HepG2 (cell line): ENCODE data around the gene MLLT11. TPM values are rescaled to one million over a fixed set of nuclear protein-coding genes. Genes with fewer than 3 reads are reported as not detected.

Experiments used
- ATAC-seq: fragments of 200-7000 bp; cut with Tn5 transposase; 3 replicates; pipeline ENCODE4 v1.9.1; 2020; ENCODE audit warnings: mild to moderate bottlenecking, moderate library complexity
- BruUV-seq: library from RNA; stranded (reverse); fragments of 400-500 nt; replicated peaks from 2 replicates; lab custom pipeline; 2021; lab: Mats Ljungman, UMichigan
- CTCF ChIA-PET: fragments of 300-600 bp; formaldehyde crosslinking; extraction: SDS; loops from one replicate; lab custom pipeline; 2021; ENCODE audit warnings: low total read pairs, inconsistent platforms, low intra/inter-chr PET ratio; lab: Yijun Ruan, JAX
- POLR2A ChIA-PET: fragments of 350-600 bp; sonication (Branson Sonifier 250); formaldehyde crosslinking; loops from one replicate; lab custom pipeline; 2020; ENCODE audit warnings: antibody characterized with exemption, inconsistent platforms; lab: Yijun Ruan, JAX
- DNase-seq: peaks from one replicate; pipeline ENCODE4 v3.0.0-alpha.2; 2015; ENCODE audit warnings: low spot score
- FAIRE-seq: peaks from 3 replicates; lab custom pipeline; 2011; peaks lifted over from hg19 to GRCh38; lab: Jason Lieb, UNC
- H2AFZ ChIP-seq: one replicate; pipeline ENCODE4 v1.6.1; 2011; ENCODE audit warnings: low read length, inconsistent platforms
- H3K27ac ChIP-seq: fragments of 300-600 bp; 3 replicates; pipeline ENCODE4 v1.8.0; 2011; ENCODE audit warnings: mixed run types, mild to moderate bottlenecking, mixed read lengths, low read length, inconsistent platforms; ENCODE audit not compliant: insufficient read depth; ENCODE audit errors: extremely low read length
- H3K27me3 ChIP-seq, 2 experiments: fragments of 200-600 bp in 1 of 2; 2 replicates in 1 of 2; 3 replicates in 1 of 2; pipeline versions ENCODE4 v1.6.0 to v1.8.0; 2011; ENCODE audit warnings: low read length in 2 of 2, mild to moderate bottlenecking in 2 of 2, moderate library complexity in 2 of 2, inconsistent platforms in 1 of 2; ENCODE audit not compliant: insufficient read depth in 2 of 2, control insufficient read depth in 1 of 2
- H3K36me3 ChIP-seq, 2 experiments: fragments of 200-600 bp in 1 of 2; replicated peaks in 1 of 2; 2 replicates in 1 of 2; 3 replicates in 1 of 2; pipeline versions ENCODE4 v1.5.1 to v1.8.0; 2011; ENCODE audit warnings: low read length in 2 of 2, inconsistent platforms in 1 of 2; ENCODE audit not compliant: insufficient read depth in 2 of 2, control insufficient read depth in 1 of 2
- H3K4me1 ChIP-seq: 2 replicates; pipeline ENCODE4 v1.5.1; 2012; ENCODE audit warnings: low read length, inconsistent platforms; ENCODE audit not compliant: insufficient read depth
- H3K4me2 ChIP-seq: 2 replicates; pipeline ENCODE4 v1.6.0; 2011; ENCODE audit warnings: low read depth, low read length, inconsistent platforms
- H3K4me3 ChIP-seq, 3 experiments: fragments of 200-600 bp in 1 of 3; sonication (generic), shearing (Covaris generic) in 1 of 3; replicated peaks in 1 of 3; 2 replicates each; pipeline ENCODE4 v1.5.1; 2011 to 2016; ENCODE audit warnings: low read length in 3 of 3, inconsistent platforms in 2 of 3, low read depth in 2 of 3, mild to moderate bottlenecking in 2 of 3, control low read depth in 1 of 3, mixed read lengths in 1 of 3; ENCODE audit not compliant: insufficient read depth in 1 of 3
- H3K79me2 ChIP-seq: one replicate; pipeline ENCODE4 v1.6.1; 2011; ENCODE audit warnings: low read length, inconsistent platforms; ENCODE audit not compliant: insufficient read depth
- H3K9ac ChIP-seq: 2 replicates; pipeline ENCODE4 v1.6.0; 2011; ENCODE audit warnings: mild to moderate bottlenecking, low read depth, low read length, inconsistent platforms; ENCODE audit not compliant: insufficient read depth
- H3K9me3 ChIP-seq: 2 replicates; pipeline ENCODE4 v1.5.1; 2012; ENCODE audit warnings: mild to moderate bottlenecking, low read length
- H4K20me1 ChIP-seq: 2 replicates; pipeline ENCODE4 v1.6.0; 2011; ENCODE audit warnings: inconsistent platforms, mild to moderate bottlenecking, low read length, moderate library complexity; ENCODE audit not compliant: insufficient read depth
- ATF4 ChIP-seq, 2 experiments: fragments of 450-650 bp in 1 of 2; sonication (generic) in 1 of 2; formaldehyde crosslinking; IDR thresholded peaks; 2 replicates each; pipeline versions ENCODE4 v1.5.0 to v1.8.0; 2020 to 2022; ENCODE audit warnings: mild to moderate bottlenecking in 1 of 2, missing genetic modification reagents in 1 of 2
- CEBPB ChIP-seq: IDR thresholded peaks from 2 replicates; pipeline ENCODE4 v1.6.1; 2011; ENCODE audit warnings: low read depth, low read length, improper control_type of control experiment, borderline replicate concordance
- CEBPG ChIP-seq: IDR thresholded peaks from 2 replicates; pipeline ENCODE4 v1.6.1; 2016
- CENPT ChIP-seq: sonication (generic); formaldehyde crosslinking; IDR thresholded peaks from 2 replicates; pipeline ENCODE4 v1.8.0; 2022; ENCODE audit warnings: low read depth, mild to moderate bottlenecking, moderate library complexity, missing genetic modification reagents
- FOSL1 ChIP-seq: sonication (generic); formaldehyde crosslinking; IDR thresholded peaks from 2 replicates; pipeline ENCODE4 v1.9.0; 2021; ENCODE audit warnings: missing genetic modification reagents, borderline replicate concordance
- ZBTB21 ChIP-seq: sonication (generic); formaldehyde crosslinking; IDR thresholded peaks from 2 replicates; pipeline ENCODE4 v1.4.0; 2020; ENCODE audit warnings: missing genetic modification reagents
- ZNF343 ChIP-seq: sonication (generic); formaldehyde crosslinking; IDR thresholded peaks from 2 replicates; pipeline ENCODE4 v1.4.0; 2020; ENCODE audit warnings: mild to moderate bottlenecking, missing genetic modification reagents
- ZSCAN12 ChIP-seq: sonication (generic); formaldehyde crosslinking; IDR thresholded peaks from 2 replicates; pipeline ENCODE4 v1.9.0; 2021; ENCODE audit warnings: mild to moderate bottlenecking, missing genetic modification reagents
- WGBS: methylation state at CpG from one replicate; pipeline ENCODE4 v1.1.6; 2017; ENCODE audit warnings: low lambda C conversion rate; 5-methylcytosine and 5-hydroxymethylcytosine counted together
- in situ Hi-C: cut with HindIII; loops from 2 replicates; pipeline ENCODE4 v1.10.0; 2017; ENCODE audit warnings: low pct_unique_long_range_greater_than_20kb; ENCODE audit not compliant: extremely low pct_ligation_motif_present
- intact Hi-C: fragments of 100-400 bp; cut with micrococcal nuclease; formaldehyde crosslinking; loops from one replicate; pipeline ENCODE4 v1.10.0; 2022; ENCODE audit not compliant: unreplicated experiment
- polyA plus RNA-seq, 8 experiments: library from polyadenylated mRNA; depleted of rRNA in 3 of 8; stranded (reverse) in 7 of 8; unstranded in 1 of 8; fragments of >200 nt; fragmentation: Illumina TruSeq in 4 of 8; extraction: Trizol in 4 of 8; gene quantifications; 2 replicates each; pipeline versions ENCODE4 v1.2.1 to v1.2.3, GENCODE V29; 2011 to 2016; ENCODE audit warnings: low read depth in 4 of 8, missing spikeins in 1 of 8, mixed read lengths in 1 of 8; ENCODE audit not compliant: insufficient read depth in 1 of 8
- total RNA-seq, 5 experiments: library from RNA; depleted of rRNA; stranded (reverse); fragments of >200 nt; fragmentation: Illumina TruSeq; extraction: Trizol; gene quantifications; 2 replicates each; pipeline ENCODE4 v1.2.3, GENCODE V29; 2016; ENCODE audit warnings: low read depth in 1 of 5

The MLLT11 gene
- total and polyA plus RNA-seq, 2 of the 13 experiments (the other 11 are each of a cell fraction or from before 2014, with no cell fraction given): 0.21 to 0.22 TPM

- no peaks in the 10 kb centered on the region for H3K9me3 ChIP-seq
- H3K4me3 ChIP-seq: no peak overlapping the region
- ChIA-PET CTCF (no interaction called here), POLR2A (interaction anchor here (0.6 to 1.2 kb wide), 2 partner anchors 9 to 48 kb away, joined by 3 read pairs; partner anchors contain the start of gene MINDY1)
- H3K36me3 ChIP-seq: peaks cover 13 to 34% of the 10 kb centered on the region in 2 experiments
- no peak overlapping the region for H3K27ac ChIP-seq
- no peak for DNase-seq
- H4K20me1 ChIP-seq: no peaks in the 10 kb centered on the region
- ATAC-seq: no peak
- H2AFZ ChIP-seq: no peak overlapping the region
- no peaks in the 10 kb centered on the region for H3K27me3 ChIP-seq
- in situ Hi-C loops: no loop called here
- no peak overlapping the region for H3K4me2 ChIP-seq
- 95% methylated on average over 4 of the region's 4 CpGs for WGBS
- H3K4me1 ChIP-seq: peaks cover 58% of the 10 kb centered on the region
- H3K79me2 ChIP-seq: peaks cover 19% of the 10 kb centered on the region
- TF ChIP-seq CEBPG (CRISPR knock-in tag) (peak; percentile 17; the same call in 1 of the 2 replicates), ZNF343 (CRISPR knock-in tag) (no peak), CENPT (CRISPR knock-in tag) (no peak), ZSCAN12 (CRISPR knock-in tag) (no peak), CEBPB (peak; percentile 42), FOSL1 (CRISPR knock-in tag) (no peak), ATF4 (CRISPR knock-in tag; IDR thresholded peaks at IDR 0.05) (0 out of 4 replicates have a peak, but pooled peaks of 1 of the 2 experiments have one; percentile 30), ZBTB21 (no peak)
- TF ChIP-seq, all 625 proteins: peak for 3
- intact Hi-C loops: no loop called here
- no peak for FAIRE-seq
- BruUV-seq: no TSS peak
- H3K9ac ChIP-seq: no peak overlapping the region
Observed at GRCh38 chr1:151054971-151055547, 5.1 kb upstream of the MLLT11 start.
